GM19372 (cell line): ENCODE data around the gene SDK1.
"Not testable (repeated sequence)": the region's sequence is repeated elsewhere in the genome, so short reads cannot be mapped to it uniquely, and the experiment has no call there.

Source experiments
- ATAC-seq: cut with Tn5 transposase; IDR thresholded peaks from one replicate; pipeline ENCODE4 v1.9.1; 2021; ENCODE audit warnings: mild to moderate bottlenecking, low read depth, moderate library complexity; ENCODE audit not compliant: unreplicated experiment

Gene SDK1

DNA sequence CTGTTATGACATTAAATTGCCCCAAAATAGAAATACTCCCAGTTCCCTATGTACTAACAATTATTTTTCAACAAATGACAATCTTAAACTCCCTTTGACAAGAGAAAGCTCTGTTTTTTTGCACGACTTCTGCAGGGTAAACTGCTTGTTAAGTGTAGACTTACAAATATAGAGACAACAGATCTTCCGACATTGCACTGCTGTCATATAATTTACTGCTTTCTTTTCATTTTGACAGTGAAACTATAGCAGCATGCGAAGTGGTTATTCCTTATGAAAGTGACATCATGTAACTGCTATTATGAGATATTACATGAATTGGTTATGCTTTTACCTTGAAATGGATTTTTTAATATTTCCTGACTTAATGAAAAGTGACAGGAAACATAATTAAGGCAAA is 659.9 kb downstream of the SDK1 start:
- no peak for ATAC-seq

DNA sequence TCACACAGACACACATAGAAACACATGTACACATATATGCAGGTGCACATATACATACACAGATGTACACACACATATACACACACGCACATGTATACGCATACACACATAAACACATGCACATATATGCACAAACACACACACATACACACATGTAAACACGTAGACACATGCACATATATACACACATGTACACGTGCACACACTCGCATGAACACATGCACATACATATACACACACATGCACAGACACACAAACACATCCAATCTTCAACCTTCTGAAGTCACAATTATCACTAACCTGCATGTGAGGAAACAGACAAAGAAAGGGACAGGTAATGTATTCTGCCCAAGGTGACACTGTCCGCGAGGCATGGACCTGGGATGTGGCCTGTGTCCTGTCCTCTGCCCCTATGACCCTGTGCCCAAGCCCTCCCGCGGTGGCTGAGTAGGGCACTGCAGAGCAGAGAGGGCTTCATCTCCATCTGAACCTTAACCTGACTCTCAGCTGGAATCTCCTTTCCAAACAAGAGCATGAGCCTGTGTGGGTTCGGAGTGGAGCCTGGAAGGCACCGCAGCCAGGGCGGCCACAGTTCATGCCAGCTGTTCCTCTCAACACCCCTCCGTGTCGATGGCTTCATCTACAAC is 660.9 kb downstream of the SDK1 start:
- ATAC-seq, result no peak

DNA sequence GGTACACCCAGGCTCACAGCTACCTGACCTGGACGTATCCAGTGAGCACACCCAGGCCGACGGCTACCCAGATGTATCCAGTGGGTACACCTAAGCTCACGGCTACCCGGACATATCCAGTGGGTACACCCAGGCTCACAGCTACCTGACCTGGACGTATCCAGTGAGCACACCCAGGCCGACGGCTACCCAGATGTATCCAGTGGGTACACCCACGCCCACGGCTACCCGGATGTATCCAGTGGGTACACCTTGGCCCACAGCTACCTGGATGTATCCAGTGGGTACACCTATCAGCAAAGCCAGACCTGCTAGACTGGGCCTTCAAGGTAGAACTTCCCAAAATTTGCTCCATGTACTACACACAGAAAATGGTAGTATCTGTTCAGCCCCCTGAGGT is 662.7 kb downstream of the SDK1 start:
- not testable (repeated sequence) for ATAC-seq

DNA sequence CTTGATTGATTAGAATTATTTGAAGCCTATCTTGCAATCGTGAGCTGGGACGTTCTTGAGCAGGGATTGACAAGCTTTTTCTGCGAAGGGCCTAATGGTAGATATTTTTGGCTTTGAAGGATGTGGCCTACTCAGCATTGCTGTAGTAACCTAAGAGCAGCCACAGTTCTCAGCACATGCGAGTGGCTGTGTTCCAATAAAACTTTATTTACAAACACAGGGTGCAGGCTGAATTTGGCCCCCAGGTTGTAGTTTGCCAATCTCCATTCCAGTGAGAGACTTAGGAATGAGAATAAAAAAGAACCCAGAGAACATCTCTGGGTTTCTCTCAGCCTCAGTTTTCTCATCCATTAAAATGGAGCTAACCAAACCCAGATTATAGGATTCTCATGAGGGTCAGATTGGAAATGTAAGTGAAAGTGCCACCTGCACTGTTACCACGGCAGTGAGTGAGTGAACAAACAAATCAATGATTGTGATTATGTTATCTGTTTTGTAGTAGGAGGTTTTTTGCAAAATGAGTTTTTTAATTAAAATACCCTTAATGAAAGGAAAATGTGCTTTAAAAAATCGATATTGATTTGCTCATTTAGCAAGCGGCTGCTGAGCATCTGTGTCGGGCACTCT is 664.0 kb downstream of the SDK1 start:
- ATAC-seq, result no peak

DNA sequence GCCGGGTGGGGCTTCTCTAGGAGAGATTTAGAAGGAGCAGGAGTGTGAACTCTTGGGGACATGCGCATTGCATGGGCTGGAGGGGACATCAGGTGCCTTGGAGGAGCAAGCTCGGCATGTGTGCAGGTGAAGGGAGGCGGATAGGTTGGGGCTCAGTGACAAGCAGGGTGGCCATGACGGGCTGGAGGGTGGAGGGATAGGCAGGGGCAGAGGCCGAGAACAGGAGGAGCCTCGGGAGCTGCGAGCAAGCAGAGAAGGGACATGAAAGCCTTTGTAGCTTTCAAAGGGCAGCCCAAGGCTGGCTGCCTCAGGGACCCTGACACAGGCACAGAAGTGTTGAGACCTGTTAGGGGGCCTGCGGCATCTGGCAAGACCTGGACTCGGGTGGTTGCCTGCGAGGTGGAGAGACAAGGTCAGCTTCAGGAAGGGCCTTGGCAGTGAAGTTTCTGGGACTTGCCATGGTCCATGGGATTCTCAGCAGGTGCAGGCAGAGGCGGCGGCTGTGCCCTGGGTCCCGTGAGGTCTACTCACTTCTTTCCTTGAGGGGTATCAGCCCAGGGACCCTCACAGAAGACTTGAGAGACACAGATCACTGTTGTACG is 664.8 kb downstream of the SDK1 start:
- ATAC-seq, result no peak

DNA sequence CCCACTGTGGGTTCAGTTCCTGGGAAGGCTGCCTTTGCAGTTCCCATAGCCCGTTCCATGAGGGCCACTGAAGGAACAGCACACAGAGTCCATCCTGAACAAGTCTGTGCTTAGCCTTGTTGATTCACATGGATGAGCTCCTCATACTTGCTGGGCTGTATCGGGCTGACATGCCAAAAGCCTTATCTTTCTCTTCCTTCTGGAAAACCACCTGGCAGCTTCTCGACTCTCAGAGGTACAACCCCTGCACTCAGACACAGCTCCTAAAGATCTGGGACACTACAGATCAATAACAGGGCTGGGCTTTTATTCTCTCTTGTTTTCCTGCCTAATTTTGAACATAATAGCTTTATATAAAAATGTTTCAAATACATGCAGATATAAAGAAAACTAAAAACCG is 667.2 kb downstream of the SDK1 start:
- no peak for ATAC-seq

DNA sequence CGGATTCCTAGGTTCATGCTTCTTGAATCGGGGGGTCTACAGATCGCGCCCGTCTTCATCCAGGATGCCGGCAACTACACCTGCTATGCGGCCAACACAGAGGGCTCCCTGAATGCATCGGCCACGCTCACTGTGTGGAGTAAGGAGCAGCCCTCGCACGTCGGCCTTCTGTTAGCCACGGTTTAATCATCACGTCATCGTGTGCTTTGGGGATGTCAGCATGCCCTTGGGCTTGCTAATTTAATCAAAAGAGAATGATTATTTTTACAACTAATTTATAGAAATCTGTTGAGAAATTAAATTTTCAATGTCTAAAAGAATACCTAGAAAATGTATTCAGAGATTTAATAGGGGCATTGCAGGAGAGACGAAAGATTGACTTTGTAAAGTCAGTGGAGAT is 668.2 kb downstream of the SDK1 start:
- no peak for ATAC-seq

DNA sequence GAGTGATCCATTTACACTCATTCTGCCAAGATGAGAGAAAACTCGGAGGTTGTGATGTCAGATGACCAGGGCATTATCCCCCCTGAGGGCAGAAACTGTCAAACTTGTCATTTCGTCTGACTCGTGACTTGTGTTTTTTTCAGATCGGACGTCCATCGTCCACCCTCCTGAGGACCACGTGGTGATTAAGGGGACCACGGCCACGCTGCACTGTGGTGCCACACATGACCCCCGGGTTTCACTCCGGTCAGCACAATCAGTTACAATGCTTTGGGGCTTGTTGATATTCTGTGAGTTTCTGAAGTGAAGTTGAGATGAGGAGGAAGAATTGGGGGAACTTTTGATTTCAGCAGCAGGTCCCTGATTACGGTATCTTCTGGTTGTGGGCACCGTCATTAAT is 670.3 kb downstream of the SDK1 start:
- ATAC-seq, result no peak

DNA sequence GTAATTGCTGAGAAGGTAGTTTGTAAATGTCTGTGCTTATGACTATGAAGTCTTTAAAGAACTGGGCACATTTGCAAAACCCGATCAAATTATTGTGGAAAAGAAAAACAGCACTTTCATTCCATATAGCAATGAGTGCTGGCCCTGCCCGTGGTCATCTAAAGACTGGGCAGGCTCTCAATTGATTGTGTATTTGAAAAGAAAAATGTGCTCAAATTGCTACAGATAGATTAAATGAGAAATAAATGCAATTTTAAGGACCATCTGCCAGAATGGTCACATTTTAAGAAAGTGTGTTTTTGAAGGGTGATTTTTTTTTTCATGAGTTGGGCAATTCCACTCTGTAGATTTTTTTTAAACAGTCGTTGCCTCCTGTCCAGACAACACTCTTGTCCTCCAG is 672.2 kb downstream of the SDK1 start:
- ATAC-seq, result no peak

DNA sequence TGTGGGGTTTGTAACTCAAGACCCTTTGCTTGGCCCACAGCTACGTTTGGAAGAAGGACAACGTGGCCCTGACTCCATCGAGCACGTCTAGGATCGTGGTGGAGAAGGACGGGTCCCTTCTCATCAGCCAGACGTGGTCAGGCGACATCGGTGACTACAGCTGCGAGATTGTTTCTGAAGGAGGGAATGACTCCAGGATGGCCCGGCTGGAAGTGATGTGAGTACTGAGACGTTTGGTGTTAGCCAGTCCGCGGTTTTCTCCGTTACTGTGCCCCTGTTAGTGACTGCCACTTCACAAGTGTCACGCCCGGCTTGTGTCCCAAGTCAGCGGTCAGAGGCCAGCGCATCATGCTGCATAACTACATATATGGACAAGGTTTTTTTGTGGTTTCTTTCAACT is 673.3 kb downstream of the SDK1 start:
- ATAC-seq, result no peak

DNA sequence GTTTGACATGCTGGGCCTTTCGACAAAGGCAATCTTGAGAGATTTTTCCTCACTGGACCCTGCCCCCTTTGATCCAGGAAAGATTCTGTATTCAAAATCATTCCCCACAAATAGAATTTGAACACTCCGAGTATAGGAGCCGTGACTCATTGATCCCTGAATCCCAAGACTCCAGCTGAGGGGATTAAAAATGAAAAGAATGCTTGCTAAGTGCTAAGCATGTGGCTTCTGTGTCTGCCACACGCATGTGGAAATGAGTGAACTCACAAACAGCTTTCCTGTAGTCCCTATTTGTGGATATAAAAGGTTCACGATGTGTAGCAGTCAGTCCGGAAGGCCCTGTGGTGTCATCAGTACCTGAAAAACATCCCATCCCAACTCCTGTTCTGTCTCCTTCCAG is 674.3 kb downstream of the SDK1 start:
- ATAC-seq, result no peak

DNA sequence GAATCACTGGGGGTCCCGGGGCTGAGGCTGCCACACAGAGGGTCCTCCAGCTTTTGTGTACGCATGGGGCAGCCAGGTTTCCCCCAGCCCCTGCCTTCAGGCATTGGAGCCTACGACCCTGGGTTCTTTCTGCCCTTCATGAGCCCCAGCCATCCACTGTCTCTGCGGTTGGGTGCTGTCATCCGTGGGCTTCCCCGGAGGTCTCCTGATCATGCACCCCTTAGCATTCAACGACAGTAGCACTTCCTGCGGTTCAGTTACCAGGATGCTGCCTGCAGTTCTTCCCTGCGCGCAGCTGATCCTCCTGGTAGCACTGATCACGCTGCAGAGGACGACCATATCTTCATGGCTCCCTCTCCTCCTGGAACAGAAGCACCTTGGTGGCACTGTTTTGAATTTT is 676.3 kb downstream of the SDK1 start:
- ATAC-seq, result no peak

DNA sequence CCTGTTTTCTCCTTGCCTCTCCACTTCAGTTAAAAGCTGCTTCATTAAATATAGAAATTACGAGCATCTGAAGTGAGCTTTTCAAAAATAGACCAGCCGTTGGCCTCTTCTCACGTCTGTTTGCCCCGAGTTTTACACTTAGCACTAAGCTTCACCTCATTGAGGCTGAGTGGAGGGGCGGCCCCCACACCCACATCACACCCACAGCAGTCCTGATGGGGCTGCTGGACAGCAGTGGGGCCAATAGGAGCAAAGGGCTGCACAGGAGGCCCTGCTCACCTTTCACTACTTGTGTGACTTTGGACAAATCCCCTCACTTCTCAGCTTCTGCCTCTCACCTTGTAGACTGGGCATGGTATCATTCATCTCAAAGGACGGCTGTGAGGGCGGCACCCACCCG is 677.8 kb downstream of the SDK1 start:
- no peak for ATAC-seq

DNA sequence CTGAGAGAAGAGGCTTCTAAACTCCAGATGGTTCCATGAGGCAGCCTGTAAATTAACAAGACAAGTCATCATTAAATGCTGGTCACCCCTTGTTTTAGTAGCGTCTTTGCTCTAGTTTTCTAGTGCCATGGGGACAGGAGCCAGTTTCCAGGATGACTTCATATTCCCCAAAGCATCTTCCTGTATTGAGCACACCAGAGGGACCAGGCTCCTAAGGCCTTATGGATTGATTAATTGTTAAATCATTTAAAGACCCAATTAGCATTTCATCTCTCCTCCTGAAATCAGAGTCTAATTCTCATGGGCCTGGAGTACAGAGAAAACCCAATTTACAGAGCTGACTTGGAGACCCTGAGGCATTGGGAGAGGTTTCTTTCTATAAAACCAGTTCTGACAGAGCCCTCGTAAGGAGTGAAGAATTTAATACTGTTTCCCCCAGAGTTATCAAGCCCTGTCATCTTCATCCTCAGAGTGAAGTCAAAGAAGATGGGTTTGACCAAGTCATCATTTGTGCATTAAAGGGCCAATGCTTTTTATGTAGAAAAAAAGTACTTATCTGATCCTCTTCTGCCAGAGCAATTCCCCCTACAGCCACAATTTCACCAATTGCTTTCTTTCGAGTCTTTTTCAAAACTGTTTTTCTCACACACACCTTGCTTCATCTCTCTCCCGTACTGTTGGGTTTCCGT is 678.7 kb downstream of the SDK1 start:
- ATAC-seq, result no peak

DNA sequence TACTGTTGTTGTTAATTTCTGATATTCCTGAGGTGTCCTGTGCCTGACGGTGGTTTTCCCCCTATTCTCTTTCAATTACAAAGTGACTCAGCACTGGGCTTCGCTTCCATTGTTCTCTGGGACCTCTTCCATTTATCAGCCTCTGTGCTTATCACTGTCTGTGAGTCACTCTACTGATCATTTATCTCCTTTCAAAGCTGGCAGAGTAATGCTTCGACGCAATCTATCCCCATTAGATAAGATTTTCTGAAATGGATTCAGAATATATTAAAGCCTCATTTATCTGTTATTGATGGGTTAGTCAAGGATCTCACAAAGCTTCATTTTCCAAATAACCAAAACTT is 679.2 kb downstream of the SDK1 start:
- no peak for ATAC-seq

DNA sequence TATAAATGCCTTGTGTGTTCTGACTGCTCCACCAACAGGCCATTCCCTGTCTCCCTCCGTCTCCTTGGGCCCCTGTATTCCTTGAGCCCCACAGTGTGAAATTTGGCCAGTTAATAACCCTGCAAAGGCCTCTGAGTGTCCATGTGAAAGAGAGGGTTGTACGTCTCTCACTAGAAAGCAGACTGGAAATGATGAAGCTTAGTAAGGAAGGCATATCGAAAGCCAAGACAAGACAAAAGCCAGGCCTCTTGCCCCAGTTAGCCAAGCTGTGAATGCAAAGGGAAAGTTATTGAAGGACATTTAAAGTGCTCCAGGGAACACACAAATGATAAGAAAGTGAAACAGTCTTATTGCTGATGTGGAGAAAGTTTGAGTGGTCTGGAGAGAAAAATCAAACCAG is 680.2 kb downstream of the SDK1 start:
- ATAC-seq, result no peak

DNA sequence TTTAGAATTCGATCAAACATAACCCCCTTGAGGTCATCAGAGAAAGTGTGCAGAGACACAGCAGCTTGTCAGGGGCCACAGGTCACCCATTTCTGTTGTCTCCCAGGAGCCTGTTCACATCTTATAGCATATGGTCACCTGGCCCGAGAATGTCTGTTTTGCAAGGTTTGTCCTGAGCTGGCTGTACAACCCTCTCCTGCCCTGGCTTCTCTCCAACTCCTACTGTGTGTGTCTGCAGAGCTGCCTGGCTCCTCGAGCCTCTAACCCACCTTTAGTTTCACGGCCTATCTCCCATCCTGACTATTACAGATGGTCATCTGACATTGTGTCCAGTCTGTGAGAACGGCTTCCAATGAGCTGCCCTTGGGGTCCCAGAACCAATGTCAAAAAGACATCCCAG is 683.4 kb downstream of the SDK1 start:
- no peak for ATAC-seq

DNA sequence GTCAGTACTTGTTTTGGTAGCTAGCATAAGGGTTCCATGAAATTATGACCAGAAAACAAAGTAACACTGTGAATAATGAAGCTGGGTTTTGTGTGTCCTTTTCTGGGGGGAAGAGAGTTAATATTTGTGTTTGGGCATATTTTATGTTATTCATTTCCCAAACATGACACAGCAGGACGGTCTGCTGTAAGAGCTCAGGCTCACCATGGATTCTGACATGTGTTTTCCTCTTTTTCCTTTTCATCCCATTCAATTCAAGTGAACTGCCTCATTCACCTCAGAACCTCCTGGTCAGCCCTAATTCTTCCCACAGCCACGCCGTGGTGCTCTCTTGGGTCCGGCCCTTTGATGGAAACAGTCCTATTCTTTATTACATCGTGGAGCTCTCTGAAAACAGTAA is 685.9 kb downstream of the SDK1 start:
- ATAC-seq, result no peak

DNA sequence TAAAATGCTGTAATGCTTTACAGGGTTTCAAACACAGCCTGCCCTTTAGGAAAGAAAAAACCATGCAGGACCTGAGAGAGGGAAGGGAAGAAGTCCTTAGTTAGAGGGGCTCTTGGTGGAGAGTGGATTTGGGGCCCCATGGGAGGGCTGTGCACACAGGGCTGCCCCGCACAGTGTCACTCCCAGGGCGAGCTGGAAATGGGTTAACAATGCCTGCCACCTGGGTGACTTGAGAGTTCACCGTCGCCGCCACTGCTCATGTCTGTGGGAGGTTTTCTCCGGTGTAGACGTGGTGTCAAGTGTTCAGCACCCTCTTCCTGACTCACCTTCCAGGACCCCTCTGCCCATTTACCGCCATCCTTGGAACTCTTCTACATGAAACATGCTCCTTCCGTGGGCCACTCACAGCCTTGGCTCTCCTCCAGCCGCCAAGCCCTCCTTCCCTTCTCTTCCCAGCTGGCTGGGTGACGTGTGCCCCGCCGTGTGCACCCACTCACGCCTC is 686.4 kb downstream of the SDK1 start:
- no peak for ATAC-seq

DNA sequence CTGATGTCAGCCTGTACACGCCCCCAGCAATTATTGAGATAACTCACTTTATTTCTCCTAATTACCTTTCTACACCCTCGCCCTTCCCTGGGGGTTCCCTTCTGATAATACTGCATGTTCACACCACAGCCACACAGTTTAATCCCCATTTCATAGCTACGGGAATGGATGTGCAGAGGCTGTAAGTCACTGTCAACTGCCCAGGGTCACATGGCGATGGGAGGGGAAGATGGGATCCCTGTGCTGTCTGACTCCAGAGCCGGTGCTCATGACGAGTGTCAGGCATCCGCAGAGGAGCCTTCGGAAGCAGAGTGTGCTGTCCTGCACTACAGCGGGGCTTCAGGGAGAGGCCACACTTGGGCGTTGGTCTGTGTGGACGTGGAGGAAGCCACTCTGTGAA is 688.7 kb downstream of the SDK1 start:
- ATAC-seq, result no peak

DNA sequence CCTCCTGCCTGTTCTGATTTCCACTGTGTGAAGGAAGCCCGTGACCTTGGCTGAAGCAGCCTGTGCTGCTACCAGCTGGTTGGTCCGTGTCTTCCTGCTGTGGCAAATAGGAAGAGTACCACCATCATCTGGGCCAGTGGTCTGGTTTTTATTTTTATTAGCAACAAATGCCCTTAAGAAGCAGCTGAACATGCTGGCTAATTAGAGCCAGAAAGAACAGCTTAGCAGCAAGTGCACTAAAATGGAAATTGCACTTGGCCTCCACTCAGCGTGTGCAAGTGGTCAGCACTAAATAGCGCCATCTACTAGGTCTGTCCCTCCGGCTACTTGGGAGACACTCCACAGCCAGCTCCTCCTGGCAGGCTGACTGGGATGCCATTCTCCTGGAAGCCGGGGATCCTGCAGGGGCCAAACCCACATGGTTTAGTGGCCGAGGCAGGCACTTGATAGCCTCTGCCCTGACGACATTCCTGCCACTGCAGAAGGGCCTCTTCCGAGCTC is 690.7 kb downstream of the SDK1 start:
- no peak for ATAC-seq
